ENCODE results near the gene CYTH2.

Gene CYTH2

DNA sequence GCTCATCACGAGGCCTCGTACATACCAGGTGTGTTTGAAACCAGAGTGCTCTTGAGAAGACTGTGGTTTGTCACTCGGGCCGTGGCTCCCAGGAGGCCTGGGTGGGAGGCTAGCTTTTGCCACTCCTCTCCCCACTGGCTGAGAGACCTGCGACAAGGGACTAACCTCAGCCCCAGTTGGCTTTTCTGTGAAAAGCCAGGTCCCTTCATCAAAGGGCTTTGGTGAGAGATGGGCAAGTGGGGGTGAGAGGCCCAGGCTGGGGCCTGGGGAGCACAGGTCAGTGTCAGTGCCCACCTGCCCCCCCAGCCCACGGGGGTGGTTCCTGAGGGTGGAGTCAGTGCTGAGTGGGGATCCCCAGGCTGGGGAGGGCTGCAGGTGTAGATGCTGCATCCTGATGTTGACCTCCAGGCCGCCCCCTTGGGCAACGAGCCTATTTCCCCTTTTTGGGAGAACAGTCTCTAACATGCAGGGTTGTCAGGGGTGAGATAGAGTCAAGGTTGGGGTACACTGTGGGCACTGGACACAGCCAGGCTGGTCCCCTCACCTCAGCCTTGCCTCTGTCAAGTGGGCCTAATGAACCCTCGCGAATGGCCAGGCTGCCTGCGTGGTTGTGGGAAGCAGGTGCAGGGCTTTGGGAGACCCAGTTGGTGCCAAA is 13.1 kb upstream of the CYTH2 start:
- TF ChIP-seq, protein P1, sequence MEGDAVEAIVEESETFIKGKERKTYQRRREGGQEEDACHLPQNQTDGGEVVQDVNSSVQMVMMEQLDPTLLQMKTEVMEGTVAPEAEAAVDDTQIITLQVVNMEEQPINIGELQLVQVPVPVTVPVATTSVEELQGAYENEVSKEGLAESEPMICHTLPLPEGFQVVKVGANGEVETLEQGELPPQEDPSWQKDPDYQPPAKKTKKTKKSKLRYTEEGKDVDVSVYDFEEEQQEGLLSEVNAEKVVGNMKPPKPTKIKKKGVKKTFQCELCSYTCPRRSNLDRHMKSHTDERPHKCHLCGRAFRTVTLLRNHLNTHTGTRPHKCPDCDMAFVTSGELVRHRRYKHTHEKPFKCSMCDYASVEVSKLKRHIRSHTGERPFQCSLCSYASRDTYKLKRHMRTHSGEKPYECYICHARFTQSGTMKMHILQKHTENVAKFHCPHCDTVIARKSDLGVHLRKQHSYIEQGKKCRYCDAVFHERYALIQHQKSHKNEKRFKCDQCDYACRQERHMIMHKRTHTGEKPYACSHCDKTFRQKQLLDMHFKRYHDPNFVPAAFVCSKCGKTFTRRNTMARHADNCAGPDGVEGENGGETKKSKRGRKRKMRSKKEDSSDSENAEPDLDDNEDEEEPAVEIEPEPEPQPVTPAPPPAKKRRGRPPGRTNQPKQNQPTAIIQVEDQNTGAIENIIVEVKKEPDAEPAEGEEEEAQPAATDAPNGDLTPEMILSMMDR (conservative IDR thresholded peaks at IDR 0.05; ENCODE audit: low read depth) = no peak
- POLR2A ChIA-PET (ENCODE audit: low non-redundant PET) = interaction anchor here (0.6 kb wide), 1 partner anchor 9 kb away, joined by 3 read pairs; no protein-coding TSS in a partner anchor
- DNase-seq (ENCODE audit: low spot score) = no peak
- CTCF ChIA-PET = interaction anchor here (0.7 kb wide), 1 partner anchor 139 kb away, joined by 3 read pairs; no protein-coding TSS in a partner anchor
- H3K27ac ChIP-seq = peak overlapping the region; percentile 15

DNA sequence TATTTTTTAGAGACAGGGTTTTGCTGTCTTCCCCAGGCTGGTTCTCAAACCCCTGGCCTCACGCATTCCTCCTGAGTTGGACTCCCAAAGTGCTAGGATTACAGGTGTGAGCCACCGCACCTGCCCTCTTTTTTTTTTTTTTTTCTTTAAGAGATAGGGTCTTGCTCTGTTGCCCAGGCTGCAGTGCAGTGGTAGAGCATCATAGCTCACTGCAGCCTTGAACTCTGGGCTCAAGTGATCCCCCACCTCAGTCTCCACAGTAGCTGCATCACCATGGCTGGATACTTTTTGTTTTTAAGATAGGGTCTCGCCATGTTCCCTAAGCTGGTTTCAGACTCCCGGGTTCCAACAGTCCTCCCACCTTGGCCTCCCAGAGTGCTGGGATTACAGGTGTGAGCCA is 12.3 kb upstream of the CYTH2 start:
- TF ChIP-seq, protein P1 (conservative IDR thresholded peaks at IDR 0.05; ENCODE audit: low read depth) = no peak
- no peak for DNase-seq (ENCODE audit: low spot score)
- CTCF ChIA-PET = interaction anchor here (0.6 kb wide), 1 partner anchor 922 kb away, joined by 3 read pairs; no protein-coding TSS in a partner anchor
- H3K27ac ChIP-seq = no peak overlapping the region; the same call in 1 of the 2 replicates
- POLR2A ChIA-PET (ENCODE audit: low non-redundant PET) = no interaction called here

DNA sequence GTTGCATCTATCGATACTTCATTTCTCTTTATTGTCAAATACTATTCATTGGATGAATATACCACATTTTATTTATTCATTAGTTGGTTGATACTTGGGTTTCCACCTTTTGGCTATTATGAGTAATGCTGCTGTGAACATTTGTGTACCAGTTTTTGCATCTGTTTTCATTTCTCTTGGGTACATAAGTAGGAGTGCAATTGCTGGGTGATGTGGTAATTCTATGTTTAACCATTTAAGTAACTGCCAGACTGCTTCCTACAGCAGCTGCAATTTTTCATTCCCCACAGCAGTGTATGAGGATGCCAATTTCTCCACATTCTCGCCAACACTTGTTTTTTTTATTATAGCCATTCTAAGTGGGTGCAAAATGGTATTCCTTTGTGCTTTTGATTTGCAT is 11.2 kb upstream of the CYTH2 start:
- POLR2A ChIA-PET (ENCODE audit: low non-redundant PET) = no interaction called here
- no peak for DNase-seq (ENCODE audit: low spot score)
- TF ChIP-seq, protein P1 (conservative IDR thresholded peaks at IDR 0.05; ENCODE audit: low read depth) = no peak
- CTCF ChIA-PET = interaction anchor here (0.5 to 1.1 kb wide), 2 partner anchors 66 to 94 kb away, joined by 3 read pairs; partner anchors contain the start of gene SYNGR4
- no peak overlapping the region for H3K27ac ChIP-seq

- DNase-seq (ENCODE audit: low spot score) = no peak
- ChIA-PET POLR2A (ENCODE audit: low non-redundant PET) (no interaction called here), CTCF (no interaction called here)
- TF ChIP-seq, protein P1 (conservative IDR thresholded peaks at IDR 0.05; ENCODE audit: low read depth) = no peak
- H3K27ac ChIP-seq = no peak overlapping the region
These were observed 7.6 kb upstream of the CYTH2 start for GRCh38 chr19:48461651-48461981.

DNA sequence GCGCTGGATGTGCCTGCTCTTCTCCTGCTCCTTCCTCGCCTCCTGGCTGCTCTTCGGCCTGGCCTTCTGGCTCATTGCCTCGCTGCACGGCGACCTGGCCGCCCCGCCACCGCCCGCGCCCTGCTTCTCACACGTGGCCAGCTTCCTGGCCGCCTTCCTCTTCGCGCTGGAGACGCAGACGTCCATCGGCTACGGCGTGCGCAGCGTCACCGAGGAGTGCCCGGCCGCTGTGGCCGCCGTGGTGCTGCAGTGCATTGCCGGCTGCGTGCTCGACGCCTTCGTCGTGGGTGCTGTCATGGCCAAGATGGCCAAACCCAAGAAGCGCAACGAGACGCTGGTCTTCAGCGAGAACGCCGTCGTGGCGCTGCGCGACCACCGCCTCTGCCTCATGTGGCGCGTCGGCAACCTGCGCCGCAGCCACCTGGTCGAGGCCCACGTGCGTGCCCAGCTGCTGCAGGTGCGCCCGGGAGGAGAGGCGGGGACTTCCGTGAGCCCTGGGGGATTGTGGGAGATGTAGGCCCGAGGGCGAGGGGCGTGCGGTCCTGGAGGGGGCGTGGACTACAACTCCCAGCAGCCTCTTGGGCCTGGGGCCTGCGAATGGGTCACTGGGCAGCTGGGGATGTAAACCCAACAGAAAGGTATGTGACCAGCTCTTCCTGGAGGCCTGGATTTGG is 7.0 kb upstream of the CYTH2 start:
- TF ChIP-seq, protein P1 (conservative IDR thresholded peaks at IDR 0.05; ENCODE audit: low read depth) = no peak
- ChIA-PET CTCF (no interaction called here), POLR2A (ENCODE audit: low non-redundant PET) (no interaction called here)
- no peak overlapping the region for H3K27ac ChIP-seq
- no peak for DNase-seq (ENCODE audit: low spot score)

GRCh38 chr19:48465215-48465614 is 4.0 kb upstream of the CYTH2 start:
- TF ChIP-seq, protein P1 (conservative IDR thresholded peaks at IDR 0.05; ENCODE audit: low read depth) = no peak
- CTCF ChIA-PET = no interaction called here
- no peak overlapping the region for H3K27ac ChIP-seq
- DNase-seq (ENCODE audit: low spot score) = no peak
- POLR2A ChIA-PET (ENCODE audit: low non-redundant PET) = no interaction called here
